SK-N-SH (cell line): ENCODE results near the gene SH2D4B.

ENCODE experiments used
- FOSL2 ChIP-seq: IDR thresholded peaks from 2 replicates; pipeline ENCODE4 v1.4.0; 2012; ENCODE audit warnings: low read depth, mild to moderate bottlenecking, moderate library complexity, borderline replicate concordance
- NFIC ChIP-seq: IDR thresholded peaks from 2 replicates; pipeline ENCODE4 v1.4.0; 2012; ENCODE audit warnings: borderline replicate concordance
- POLR2AphosphoS5 ChIP-seq: IDR thresholded peaks from 2 replicates; pipeline ENCODE4 v1.6.1; 2012; ENCODE audit warnings: low read depth, low read length
- RCOR1 ChIP-seq: fragments of 150-350 bp; IDR thresholded peaks from 2 replicates; pipeline ENCODE4 v1.6.1; 2017; ENCODE audit warnings: antibody characterized with exemption, low read length
- USF1 ChIP-seq: IDR thresholded peaks from 2 replicates; pipeline ENCODE4 v1.4.0; 2012; ENCODE audit warnings: low read depth, borderline replicate concordance
- TF ChIP-seq, protein P1 (sequence below): fragments of 200-600 bp; sonication (generic); IDR thresholded peaks from 2 replicates; pipeline ENCODE4 v1.6.1; 2017; ENCODE audit warnings: antibody characterized with exemption, mild to moderate bottlenecking, moderate library complexity
- TF ChIP-seq, protein P2 (sequence below): fragments of 150-350 bp; IDR thresholded peaks from 2 replicates; pipeline ENCODE4 v1.6.1; 2017; ENCODE audit warnings: antibody characterized with exemption, low read length, low read depth, borderline replicate concordance

GRCh38 chr10:80659289-80659688, 121.6 kb downstream of the SH2D4B start:
- TF ChIP-seq, protein P1, sequence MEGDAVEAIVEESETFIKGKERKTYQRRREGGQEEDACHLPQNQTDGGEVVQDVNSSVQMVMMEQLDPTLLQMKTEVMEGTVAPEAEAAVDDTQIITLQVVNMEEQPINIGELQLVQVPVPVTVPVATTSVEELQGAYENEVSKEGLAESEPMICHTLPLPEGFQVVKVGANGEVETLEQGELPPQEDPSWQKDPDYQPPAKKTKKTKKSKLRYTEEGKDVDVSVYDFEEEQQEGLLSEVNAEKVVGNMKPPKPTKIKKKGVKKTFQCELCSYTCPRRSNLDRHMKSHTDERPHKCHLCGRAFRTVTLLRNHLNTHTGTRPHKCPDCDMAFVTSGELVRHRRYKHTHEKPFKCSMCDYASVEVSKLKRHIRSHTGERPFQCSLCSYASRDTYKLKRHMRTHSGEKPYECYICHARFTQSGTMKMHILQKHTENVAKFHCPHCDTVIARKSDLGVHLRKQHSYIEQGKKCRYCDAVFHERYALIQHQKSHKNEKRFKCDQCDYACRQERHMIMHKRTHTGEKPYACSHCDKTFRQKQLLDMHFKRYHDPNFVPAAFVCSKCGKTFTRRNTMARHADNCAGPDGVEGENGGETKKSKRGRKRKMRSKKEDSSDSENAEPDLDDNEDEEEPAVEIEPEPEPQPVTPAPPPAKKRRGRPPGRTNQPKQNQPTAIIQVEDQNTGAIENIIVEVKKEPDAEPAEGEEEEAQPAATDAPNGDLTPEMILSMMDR, result no peak
- TF ChIP-seq USF1 (no peak), POLR2AphosphoS5 (no peak), NFIC (no peak), FOSL2 (no peak), RCOR1 (no peak)
- TF ChIP-seq, protein P2, sequence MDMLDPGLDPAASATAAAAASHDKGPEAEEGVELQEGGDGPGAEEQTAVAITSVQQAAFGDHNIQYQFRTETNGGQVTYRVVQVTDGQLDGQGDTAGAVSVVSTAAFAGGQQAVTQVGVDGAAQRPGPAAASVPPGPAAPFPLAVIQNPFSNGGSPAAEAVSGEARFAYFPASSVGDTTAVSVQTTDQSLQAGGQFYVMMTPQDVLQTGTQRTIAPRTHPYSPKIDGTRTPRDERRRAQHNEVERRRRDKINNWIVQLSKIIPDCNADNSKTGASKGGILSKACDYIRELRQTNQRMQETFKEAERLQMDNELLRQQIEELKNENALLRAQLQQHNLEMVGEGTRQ, result no peak
